WERI-Rb-1 (cell line): Measurements from ENCODE around the gene XRCC6.

Source experiments
- DNase-seq: peaks from one replicate; pipeline ENCODE4 v3.0.0-alpha.2; 2020
- H3K27ac ChIP-seq: fragments of 250-450 bp; sonication (Bioruptor Pico); 2 replicates; pipeline ENCODE4 v1.5.1; 2020; ENCODE audit warnings: mild to moderate bottlenecking, moderate library complexity
- H3K27me3 ChIP-seq: fragments of 250-450 bp; sonication (Bioruptor Pico); 2 replicates; pipeline ENCODE4 v1.5.1; 2021; ENCODE audit warnings: mild to moderate bottlenecking, low read depth, moderate library complexity; ENCODE audit not compliant: insufficient read depth, severe bottlenecking
- H3K36me3 ChIP-seq: fragments of 250-450 bp; sonication (Bioruptor Pico); 2 replicates; pipeline ENCODE4 v1.5.1; 2020; ENCODE audit warnings: mild to moderate bottlenecking, moderate library complexity
- H3K4me3 ChIP-seq: 2 replicates; pipeline ENCODE4 v1.5.1; 2011; ENCODE audit warnings: low read depth, mild to moderate bottlenecking, control low read depth, low read length
- H3K9me3 ChIP-seq: fragments of 250-450 bp; sonication (Bioruptor Pico); 2 replicates; pipeline ENCODE4 v1.5.1; 2021; ENCODE audit warnings: mild to moderate bottlenecking, moderate library complexity; ENCODE audit not compliant: severe bottlenecking
- CTCF ChIP-seq: IDR thresholded peaks from 2 replicates; pipeline ENCODE4 v1.5.1; 2011; ENCODE audit warnings: low read depth, mild to moderate bottlenecking, control low read depth, inconsistent platforms, low read length

XRCC6 gene

GRCh38 chr22:41650229-41650628 lies 29.1 kb downstream of the XRCC6 start:
- Histone ChIP-seq H3K27ac (no peak overlapping the region), H3K27me3 (no peaks in the 10 kb centered on the region), H3K9me3 (no peaks in the 10 kb centered on the region), H3K4me3 (no peak overlapping the region), H3K36me3 (peaks cover 89% of the 10 kb centered on the region)
- no peak for DNase-seq
- TF ChIP-seq CTCF: no peak

DNA sequence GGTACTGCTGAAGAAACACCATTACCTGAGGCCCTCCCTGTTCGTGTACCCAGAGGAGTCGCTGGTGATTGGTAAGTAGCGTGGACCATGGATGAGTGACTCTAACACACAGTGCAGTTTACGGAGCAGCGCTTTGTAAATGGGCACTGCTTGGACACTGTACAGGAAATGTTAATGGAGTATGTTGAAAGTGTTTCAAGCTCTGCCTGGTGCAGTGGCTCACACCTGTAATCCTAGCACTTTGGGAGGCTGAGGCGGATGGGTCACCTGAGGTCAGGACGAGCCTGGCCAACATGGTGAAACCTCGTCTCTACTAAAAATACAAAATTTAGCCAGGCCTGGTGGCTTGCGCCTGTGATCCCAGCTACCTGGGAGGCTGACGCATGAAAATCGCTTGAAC lies 29.7 kb downstream of the XRCC6 start:
- DNase-seq: no peak
- H3K9me3 ChIP-seq: no peaks in the 10 kb centered on the region
- H3K27ac ChIP-seq: no peak overlapping the region
- H3K4me3 ChIP-seq: no peak overlapping the region
- H3K36me3 ChIP-seq: peaks cover 91% of the 10 kb centered on the region
- no peaks in the 10 kb centered on the region for H3K27me3 ChIP-seq
- no peak for TF ChIP-seq CTCF

GRCh38 chr22:41654322-41654721 lies 33.2 kb downstream of the XRCC6 start:
- DNase-seq: no peak
- H3K4me3 ChIP-seq: no peak overlapping the region
- no peaks in the 10 kb centered on the region for H3K9me3 ChIP-seq
- TF ChIP-seq CTCF: no peak
- H3K27me3 ChIP-seq: no peaks in the 10 kb centered on the region
- no peak overlapping the region for H3K27ac ChIP-seq
- H3K36me3 ChIP-seq: peaks cover 94% of the 10 kb centered on the region

GRCh38 chr22:41656556-41656955 lies 35.5 kb downstream of the XRCC6 start:
- Histone ChIP-seq H3K4me3 (no peak overlapping the region), H3K27ac (no peak overlapping the region), H3K9me3 (no peaks in the 10 kb centered on the region), H3K36me3 (peaks cover 96% of the 10 kb centered on the region), H3K27me3 (no peaks in the 10 kb centered on the region)
- DNase-seq: no peak
- no peak for TF ChIP-seq CTCF

DNA sequence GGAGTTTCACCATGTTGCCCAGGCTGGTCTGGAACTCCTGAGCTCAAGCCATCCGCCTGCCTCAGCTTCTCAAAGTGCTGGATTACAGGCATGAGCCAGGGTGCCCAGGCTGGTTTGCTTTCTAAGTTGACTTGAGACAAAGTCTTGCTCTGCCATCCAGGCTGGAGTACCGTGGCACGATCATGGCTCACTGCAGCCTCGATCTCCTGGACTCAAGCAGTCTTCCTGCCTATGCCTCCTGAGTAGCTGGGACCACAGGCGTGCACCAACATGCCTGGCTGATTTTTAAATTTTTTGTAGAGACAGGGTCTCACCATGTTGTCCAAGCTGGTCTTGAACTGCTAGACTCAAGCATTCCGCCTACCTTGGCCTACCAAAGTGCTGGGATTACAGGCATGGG lies 36.6 kb downstream of the XRCC6 start:
- no peak for DNase-seq
- H3K27me3 ChIP-seq: no peaks in the 10 kb centered on the region
- no peaks in the 10 kb centered on the region for H3K9me3 ChIP-seq
- H3K4me3 ChIP-seq: no peak overlapping the region
- TF ChIP-seq CTCF: no peak
- H3K27ac ChIP-seq: no peak overlapping the region
- peaks cover 96% of the 10 kb centered on the region for H3K36me3 ChIP-seq

DNA sequence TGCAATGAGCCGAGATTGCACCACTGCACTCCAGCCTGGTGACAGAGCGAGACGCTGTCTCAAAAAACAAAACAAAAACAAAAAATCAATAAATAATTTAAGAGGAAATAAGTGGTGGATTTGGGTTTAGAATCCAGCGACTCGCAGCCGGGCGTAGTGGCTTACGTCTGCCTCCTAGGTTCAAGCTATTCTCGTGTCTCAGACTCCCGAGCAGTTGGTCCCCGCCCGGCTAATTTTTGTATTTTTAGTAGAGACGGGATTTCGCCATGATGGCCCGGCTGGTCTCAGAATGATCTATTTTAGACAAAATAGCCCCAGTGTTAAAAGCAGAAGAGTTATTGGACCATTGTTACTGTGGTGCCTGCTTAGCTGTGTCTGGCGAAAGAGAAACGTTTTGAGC lies 37.8 kb downstream of the XRCC6 start:
- no peaks in the 10 kb centered on the region for H3K9me3 ChIP-seq
- peaks cover 95% of the 10 kb centered on the region for H3K36me3 ChIP-seq
- H3K27me3 ChIP-seq: no peaks in the 10 kb centered on the region
- no peak overlapping the region for H3K27ac ChIP-seq
- DNase-seq: no peak
- no peak for TF ChIP-seq CTCF
- H3K4me3 ChIP-seq: no peak overlapping the region
